Measurements from ENCODE around the gene MRPL36.

MRPL36 gene

DNA sequence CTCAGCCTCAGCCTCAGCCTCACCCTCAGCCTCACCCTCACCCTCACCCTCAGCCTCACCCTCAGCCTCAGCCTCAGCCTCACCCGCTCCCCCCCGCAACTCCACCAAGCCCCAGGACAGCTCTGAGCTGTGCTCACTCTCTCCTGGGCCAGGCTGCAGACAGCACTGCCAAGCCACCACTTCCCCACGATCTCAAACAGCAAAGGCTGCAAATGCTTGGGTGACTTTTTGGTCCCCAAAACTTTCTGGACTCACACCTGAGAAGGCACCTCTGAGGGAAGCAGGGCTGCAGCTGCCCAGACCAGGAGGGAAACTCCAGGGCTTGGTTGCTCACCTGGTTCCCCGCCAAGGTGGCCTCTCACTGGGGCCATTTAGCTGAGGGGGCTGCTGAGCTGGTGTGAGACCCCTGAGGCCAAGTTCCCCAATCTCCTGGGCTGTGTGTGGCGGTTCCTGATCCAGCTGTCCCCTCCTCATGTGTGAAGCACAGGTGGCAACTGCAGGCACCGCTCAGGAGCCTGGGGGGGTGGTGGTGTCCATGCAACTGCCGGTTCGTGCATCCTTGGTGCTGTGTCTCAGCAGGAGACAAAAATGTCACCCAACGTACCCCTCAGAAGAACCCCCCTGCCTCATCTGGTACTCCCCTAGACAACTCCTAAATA, 17.8 kb downstream of the MRPL36 start:
- DNase-seq (ENCODE audit: low spot score) = no peak

DNA sequence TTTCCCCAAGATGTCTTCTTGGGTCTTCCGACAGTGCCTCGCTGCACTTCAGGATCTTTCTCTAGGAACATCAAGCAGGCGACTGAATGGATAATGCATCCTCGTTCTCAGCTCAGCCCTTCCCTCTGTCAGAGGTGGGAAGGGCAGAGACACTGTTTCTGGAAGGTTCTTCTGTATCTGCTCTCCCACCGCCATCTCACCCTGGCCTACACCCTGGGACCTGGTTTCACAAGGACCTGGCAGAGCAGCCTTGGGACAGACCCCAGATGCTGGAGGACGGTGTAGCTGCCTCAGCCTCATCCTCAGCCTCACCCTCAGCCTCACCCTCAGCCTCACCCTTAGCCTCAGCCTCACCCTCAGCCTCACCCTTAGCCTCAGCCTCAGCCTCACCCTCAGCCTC, 18.5 kb downstream of the MRPL36 start:
- no peak for DNase-seq (ENCODE audit: low spot score)

DNA sequence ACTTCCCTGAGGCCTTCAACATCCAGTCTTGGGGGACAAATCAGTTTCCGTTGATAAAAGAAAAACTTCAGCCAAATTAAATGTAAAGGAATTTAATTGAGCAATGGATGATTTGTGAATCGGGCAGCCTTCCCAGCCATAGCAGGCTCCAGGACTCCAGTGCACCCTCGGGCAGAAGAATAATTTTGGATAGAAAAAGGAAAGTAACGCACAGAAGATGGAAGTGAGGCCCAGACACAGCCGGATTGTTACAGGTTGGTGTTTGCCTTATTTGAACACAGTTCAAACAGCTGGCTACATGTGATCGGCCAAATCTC, 19.1 kb downstream of the MRPL36 start:
- no peak for DNase-seq (ENCODE audit: low spot score)

DNA sequence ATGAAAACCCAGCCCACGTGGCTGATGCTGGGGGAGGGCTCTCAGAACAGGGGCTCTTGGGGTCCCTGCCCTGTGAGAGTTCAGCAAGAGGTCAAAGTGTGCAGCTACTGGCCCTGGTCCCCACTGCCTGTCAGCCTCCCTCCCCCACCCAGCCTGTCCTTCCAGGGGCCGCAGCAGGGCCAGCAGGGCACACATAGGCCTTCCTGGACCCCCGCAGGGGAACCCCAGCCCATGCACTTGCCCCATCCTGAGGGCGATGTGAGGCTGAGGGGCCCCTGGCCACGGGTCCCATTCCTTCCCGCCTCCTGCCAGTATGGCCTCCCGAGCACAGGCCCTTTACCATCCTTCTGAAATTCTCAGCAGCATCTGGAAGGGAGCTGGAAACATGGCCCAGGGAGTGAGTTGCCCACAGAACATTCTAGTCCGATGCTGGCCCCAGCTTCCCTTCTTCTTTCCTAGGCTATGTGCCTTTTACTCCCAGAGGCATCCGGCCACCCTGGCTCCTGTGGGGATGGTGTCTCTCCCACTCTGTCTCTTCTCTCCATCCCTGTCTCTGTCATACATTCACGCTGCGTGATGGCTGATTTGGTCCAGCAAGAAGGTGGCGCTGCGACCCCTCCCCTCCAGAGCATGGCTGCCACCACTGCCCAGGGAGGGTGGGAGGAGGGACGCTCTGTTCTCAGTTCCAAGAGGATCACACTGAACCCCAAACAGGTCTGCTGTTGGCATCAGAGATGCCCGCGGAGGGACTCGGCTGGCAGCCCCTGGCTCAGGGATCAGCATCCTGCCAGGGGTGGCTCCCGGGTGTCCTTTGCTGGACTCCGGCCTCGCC, 19.6 kb downstream of the MRPL36 start:
- no peak for DNase-seq (ENCODE audit: low spot score)

DNA sequence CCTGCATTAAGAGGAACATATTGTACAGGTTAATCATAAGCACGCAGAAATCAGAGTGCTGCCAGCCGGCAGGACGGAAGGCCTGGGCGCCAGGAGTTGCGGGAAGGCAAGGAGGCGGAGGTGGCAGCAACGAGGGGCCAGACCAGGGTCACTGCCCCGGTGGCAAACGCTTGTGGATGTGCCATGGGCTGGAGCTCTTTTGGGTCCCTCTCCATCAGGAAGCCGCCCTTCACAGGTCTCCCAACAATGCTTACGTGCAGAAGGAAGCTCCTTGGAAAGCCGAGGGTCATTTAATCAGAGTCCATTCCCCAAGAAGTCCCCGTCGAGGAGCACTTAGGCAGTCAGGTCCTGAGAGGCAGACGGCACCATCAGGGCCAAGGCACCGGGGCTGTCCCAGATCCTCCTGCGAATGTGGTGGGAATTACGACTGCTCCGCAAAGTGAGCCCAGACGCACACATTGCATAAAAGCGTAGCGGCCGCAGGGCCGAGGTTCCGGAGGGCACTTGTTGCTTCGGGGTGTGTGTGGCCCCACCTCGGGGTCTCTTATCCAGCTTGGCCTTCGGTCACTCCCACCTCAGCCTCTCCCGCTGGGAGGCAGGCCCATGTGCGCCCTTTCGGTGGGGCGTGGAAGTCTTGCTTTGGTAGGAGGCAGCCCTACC, 20.5 kb downstream of the MRPL36 start:
- no peak for DNase-seq (ENCODE audit: low spot score)

DNA sequence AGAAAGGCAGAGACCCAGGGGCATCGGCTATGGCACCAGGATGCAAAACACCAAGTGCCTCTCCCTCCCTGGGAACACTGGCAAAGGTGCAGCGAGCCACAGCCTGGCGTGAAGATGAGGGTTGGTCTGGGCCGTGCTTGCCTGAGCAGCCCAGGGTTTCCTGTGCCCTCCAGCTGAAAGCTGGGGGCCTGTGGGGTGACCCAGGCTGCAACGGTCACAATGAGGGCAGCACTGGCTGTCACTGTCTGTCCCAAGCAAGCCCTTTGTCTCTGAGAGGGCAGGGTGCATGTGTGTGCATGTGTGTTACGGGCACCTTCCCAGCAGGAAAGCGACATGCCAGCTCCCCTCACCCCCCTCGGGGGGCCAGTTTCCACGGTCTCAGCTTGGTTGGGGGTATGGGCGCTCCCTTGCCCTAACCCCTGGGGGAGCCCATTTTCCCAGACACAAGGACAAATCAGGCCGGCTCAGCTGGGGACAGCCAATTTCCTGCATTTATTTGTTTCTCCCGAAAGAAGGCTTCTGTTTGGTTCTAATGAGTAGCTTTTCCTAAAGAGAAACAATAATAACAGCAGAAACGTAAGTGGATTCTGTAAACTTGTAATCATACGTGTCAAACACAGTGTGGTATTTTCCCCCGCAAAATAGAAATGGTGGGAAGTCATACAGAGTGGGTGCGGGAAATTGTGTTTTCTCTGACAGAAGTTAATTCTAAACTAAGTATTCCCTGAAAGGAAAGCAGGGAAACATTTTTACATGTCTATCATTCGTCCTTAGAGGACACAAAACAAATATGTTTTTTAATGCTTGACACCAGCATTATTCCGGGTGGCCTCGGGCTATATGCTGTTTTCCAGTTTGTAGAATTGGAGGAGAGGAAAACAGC, 21.3 kb downstream of the MRPL36 start:
- no peak for DNase-seq (ENCODE audit: low spot score)

DNA sequence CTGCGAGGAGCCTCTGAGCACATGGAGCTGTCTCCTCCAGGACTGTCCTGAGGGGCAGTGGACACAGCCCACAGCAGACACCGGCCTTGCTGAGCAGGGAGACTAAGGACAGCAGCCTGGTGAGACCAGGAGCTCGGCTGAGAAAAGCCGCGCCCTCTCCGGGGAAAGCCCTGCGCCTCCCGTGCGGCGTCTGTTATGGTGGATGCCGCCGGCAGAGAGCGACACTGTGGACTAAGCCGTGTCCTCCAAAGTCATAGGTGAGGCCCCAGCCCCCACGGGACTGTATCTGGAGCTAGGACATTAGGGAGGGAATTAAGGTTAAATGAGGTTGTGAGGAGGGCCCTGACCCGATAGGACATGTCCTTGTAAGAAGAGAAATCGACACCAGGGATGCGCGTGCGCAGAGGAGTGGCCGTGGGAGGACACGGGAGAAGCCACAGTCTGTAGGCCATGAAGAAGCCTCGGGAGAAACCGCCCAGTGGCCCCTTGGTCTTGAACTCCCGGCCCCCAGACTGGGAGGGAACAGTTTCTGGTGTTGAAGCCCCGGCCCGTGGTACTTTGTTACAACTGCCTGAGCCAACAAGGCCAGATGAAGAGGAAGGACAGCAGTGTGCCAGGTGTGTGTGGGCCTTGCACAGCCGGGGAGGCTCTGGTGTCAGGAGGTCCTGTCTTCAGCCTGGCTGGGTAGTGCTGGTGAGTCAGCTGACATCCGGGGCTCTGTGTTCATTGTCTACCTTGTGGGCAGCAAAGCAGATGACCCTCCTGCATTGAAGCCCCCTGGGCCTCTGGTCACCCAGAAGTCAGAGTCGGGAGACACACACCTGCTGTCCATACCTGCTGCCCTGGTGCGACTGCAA, 22.1 kb downstream of the MRPL36 start:
- no peak for DNase-seq (ENCODE audit: low spot score)

DNA sequence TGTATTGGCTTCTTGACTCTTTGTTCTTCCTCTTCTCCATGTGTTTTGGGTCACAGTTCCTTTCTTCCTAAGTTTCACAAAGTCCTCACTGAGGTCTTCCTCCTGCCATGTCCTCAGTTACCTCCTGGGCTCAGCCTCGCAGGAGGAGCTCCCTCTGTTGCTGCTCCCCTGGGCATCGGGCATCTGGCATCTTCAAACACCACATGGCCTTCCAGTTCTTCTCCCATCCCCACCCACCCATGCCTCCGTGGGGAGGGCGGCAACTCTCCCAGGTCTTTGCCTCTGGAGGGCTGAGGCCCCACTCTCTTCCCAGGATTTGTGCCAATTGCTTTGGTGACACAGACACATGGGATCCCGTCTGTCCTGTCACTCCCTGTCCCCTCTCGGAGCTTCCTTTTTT, 22.8 kb downstream of the MRPL36 start:
- DNase-seq (ENCODE audit: low spot score) = no peak

DNA sequence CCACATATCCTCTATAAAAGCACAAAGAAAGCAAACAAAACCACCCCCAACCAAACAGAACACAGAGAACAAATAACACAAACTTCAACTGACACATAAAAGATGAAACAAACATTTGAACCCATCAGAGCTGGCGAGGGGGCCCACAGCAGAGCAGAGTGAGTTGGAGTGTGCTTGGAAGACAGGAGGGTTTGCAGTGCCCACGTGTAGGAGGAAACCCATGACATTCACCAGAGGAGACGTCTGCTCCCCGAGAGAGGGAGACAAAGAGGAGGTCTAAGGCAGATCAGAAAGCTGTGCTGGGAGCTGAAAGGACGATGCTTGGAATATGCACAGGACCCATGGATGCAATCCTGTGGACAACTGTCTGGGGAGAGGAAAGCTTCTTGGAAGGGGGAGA, 27.0 kb downstream of the MRPL36 start:
- no peak for DNase-seq (ENCODE audit: low spot score)

DNA sequence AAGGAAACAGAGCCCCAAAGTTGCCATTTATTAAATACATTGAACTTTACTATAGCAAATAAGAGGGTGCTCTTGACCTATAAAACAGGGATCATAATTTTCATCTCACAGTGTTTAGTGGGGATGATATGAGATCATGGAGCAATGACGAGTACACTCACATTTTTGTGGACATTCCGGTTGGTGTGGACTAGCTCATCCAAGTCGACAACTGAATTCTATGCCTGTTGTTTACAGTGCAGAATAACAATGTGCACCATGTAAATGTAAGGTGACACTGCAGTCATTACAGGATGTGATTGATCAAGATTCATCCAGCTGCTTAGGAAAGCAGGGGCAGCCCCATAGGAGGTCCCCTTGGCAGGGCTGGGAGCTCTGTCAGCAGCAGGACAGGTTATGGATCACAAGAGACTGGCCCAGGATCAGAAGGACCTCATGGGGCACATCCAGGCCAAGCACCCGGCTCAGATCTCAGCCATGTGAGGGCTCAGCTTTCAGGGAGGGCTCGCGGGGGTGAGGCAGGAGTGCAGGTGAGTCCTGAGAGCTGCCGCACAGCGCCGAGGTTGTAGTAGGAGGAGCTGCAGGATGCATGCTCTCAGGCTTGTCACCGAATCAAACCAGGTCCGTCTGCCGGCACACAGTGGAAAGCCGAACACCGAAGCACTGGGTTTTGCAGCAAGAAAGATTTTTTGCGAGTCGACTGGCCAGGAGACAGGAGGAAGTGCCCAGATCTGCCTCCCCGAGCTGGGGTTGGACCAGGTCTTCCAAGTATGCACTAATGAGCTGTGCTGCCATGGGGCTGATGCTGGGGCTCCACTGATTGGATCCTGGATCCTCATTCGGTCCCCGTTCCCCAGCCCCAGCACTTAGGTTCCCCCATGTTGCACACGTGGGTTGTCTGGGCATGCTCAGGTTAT, 28.2 kb downstream of the MRPL36 start:
- no peak for DNase-seq (ENCODE audit: low spot score)

DNA sequence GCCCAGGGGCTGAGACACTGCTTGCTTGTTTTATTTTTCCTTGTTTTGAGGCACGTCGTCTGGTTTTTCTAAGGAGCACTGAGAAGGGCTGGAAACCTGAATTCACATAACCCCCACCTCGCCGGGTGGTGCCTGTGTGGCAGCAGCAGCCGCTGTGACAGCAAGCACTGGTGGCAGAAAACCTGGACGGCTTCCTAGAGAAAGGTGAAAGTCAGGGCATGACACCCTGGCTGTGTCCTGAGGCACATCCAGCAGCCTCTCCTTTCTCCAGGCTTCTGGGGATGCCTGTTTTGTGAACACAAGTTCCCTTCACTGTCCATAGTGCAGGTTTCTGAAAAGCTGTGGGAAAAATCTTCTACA, 29.2 kb downstream of the MRPL36 start:
- no peak for DNase-seq (ENCODE audit: low spot score)

DNA sequence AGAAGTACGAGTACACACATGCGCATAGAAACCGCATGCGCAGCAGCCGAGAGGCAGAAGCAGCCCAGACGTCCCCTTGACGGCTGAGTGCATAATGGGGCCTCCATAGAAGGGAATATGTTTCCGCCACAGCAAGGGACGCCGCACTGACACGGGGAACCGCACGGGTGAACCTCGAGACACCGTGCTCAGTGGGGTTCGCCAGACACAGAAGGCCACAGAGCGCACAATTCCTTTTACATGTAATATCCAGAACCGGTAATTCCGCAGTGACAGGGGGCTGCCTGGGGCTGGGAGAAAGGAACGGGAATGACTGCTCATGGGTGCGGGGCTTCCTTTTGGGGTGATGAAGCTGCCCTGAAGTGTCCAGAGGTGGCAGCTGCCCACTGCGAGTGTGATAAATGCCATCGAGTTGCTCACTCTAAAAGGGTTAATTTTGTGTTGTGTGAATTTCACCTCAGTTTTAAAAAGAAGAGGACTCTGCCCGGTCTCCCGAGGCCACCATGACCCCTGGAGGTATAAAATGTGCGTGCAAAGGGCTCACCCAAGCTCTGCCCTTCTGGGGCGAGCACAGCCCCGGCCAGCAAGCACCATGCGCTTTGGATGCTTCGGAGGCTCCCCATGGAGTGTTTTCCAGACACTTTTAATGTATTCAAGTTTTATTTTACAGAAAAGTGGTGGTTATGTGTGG, 29.7 kb downstream of the MRPL36 start:
- no peak for DNase-seq (ENCODE audit: low spot score)

DNA sequence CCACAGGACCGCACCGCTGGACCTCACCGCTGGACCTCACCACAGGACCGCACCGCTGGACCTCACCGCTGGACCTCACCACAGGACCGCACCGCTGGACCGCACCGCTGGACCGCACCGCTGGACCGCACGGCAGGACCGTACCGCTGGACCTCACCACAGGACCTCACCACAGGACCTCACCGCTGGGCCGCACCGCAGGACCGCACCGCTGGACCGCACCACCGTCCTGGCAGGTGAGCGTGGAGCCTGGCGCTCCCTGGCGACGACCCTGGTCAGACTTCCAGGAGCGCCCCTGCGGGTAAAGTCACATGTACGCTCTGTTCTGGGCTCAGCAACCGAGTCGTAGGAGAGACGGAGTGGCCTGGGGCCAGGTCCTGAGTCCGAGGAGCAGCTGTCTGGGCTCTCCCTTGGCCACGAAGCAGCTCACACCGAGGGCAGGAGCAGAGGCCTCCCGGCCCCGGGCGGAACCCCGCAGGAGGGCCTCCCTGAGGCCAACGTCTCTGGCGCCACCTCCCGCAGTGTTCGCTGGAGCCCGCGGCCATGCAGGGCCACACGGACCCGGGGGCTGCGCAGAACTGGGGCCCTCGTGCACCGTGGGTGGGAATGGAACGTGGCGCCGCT, 30.5 kb downstream of the MRPL36 start:
- no peak for DNase-seq (ENCODE audit: low spot score)

DNA sequence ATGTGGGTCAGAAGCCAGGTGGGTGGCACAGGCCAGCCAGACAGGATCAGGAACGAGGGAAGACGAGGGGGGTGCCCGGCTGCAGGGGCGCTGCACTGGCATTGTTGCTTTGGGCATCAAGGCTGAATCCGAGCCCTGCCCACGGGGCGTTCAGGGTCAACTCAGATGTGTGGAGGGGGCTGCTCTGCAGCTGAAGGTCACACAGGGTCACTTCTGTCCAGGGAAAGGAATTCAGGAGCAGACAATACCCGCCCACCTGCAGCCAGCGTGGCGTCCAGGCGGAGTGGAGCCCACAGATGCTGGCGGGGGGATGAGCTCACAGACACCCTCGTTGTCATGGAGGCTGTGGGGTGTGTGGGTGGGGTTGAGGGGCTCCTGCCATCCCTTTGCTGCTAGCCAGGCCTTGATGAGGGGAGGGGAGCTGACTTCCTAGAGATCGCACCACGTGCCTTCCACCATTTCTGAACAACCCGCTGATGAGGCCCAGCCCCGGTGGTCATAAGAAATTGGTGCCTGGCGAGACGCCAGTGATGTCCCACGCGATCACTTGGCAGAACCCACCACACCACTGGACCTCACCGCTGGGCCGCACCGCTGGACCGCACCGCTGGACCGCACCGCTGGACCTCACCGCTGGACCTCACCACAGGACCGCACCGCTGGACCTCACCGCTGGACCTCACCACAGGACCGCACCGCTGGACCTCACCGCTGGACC, 31.2 kb downstream of the MRPL36 start:
- DNase-seq (ENCODE audit: low spot score) = no peak

DNA sequence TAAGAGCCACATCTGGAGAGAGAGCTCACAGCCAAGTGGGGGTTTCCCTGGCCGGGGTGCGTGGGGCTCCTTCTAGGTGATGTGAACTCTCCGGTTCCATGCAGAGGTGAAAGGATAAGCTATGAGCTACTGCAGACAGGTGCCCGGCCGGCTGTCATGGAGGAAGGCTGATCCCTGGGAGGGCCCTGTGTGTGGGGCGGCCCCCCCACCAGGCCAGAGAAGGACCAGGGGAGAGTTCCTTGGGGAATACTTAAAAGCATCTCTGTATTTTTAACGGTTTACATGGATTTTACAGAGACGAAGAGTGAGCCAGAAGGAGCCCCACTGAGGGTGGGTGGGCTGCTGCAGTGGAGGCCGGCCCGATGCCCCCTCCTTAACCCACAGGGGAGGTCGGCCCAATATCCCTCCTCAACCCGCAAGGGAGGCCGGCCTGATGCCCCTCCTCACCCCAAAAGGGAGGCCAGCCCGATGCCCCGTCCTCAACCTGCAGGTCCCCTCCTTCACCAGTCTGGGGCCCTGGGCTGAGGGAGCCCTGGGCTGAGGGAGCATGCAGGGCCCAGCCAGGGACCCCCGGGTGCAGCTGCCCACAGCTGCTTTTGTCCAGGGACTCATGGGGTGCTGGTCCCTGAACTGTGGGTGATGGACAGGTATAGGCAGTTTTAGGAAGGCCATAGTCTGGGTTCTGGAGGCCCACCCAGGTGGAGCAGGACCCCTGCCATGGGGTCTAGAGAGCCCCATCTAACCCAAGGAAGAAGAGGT, 31.9 kb downstream of the MRPL36 start:
- DNase-seq (ENCODE audit: low spot score) = no peak

DNA sequence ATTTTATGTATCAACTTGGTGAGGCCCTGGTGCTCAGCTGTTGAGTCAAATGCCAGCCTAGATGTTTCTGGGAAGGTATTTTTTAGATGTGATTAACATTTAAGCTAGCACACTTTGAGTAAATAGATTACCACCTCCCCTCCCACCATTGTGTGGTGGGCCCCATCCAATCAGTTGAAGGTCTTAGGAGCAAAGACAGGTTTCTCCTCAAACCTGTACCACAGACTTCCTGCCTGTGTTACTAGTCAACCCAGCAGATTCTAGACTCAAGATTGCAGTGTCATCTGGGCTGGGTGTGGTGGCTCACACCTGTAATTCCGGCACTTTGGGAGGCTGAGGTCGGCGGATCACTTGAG, 33.8 kb downstream of the MRPL36 start:
- peak; percentile 9 for DNase-seq (ENCODE audit: low spot score)

DNA sequence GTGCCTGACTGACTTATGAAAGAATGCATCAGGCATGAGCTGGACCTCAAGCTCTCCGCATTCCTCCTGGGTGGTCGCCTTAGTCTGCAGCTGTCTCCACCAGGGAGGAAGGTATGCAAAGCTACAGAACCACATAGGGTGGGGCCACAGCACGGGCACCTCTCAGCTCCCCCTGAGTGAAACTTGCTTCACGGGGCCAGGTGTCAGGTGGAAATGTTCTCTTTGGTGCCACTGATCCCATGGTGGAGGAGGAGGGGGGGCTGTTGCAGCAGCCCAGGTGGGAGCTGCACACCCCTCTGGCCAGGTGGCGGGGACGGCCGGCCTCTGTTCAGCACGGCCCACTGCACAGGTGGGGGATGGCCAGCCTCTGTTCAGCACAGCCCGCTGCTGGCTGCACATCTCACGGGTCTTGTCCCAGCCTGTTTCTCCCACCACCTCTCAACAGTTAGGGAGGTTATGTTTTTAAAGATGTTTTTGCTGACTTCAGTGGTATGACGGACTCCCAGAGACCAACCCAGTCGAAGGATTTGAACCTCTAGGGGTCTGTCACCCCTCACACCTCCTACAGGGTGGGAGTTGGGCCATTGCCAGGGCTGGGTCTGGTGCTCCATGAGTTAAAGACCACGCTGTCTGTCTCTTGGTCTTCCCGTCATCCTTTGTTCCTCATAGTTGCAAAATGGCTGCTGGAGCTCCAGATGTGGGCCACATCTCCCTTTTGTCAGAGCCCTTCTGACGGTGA, 34.3 kb downstream of the MRPL36 start:
- peak; percentile 31 for DNase-seq (ENCODE audit: low spot score)
